Subcutaneous adipose tissue (tissue), 4 donors: ENCODE measurements around the gene DDX28. TPM values are rescaled to one million over a fixed set of nuclear protein-coding genes. Genes with fewer than 3 reads are reported as not detected.

Experiments used
- CTCF ChIP-seq: fragments of 450-650 bp; IDR thresholded peaks from one replicate; pipeline ENCODE4 v1.5.1; 2016; ENCODE audit warnings: low read depth, mild to moderate bottlenecking, control low read depth, antibody characterized with exemption, moderate library complexity
- total RNA-seq, 4 donors: library from RNA; depleted of rRNA; stranded (reverse); fragments of >200 nt; gene quantifications; one replicate each; pipeline ENCODE4 v1.1.0, GENCODE V29; 2016

DDX28 gene
- total RNA-seq, 4 donors from 2014 or later, result 6.2 to 8.5 (median 7.2) TPM

GRCh38 chr16:68068926-68069325 lies 45.9 kb upstream of the DDX28 start:
- no peak for TF ChIP-seq CTCF

GRCh38 chr16:68066763-68067162 lies 43.7 kb upstream of the DDX28 start:
- TF ChIP-seq CTCF, result no peak

- no peak for TF ChIP-seq CTCF
These were observed 42.8 kb upstream of the DDX28 start for GRCh38 chr16:68065716-68066305.

GRCh38 chr16:68064791-68065365 lies 41.8 kb upstream of the DDX28 start:
- TF ChIP-seq CTCF, result no peak

- TF ChIP-seq CTCF, result no peak
These were observed 39.9 kb upstream of the DDX28 start for GRCh38 chr16:68062910-68063393.

- TF ChIP-seq CTCF, result no peak
These were observed 38.4 kb upstream of the DDX28 start for GRCh38 chr16:68061396-68061795.

- no peak for TF ChIP-seq CTCF
These were observed 36.8 kb upstream of the DDX28 start for GRCh38 chr16:68059804-68060203.
